Measurements from ENCODE around the gene DNTTIP2. TPM values are rescaled to one million over a fixed set of nuclear protein-coding genes. Genes with fewer than 3 reads are reported as not detected.

The DNTTIP2 gene
- total RNA-seq, 1 experiment from 2014 or later = 47.8 TPM

GRCh38 chr1:93853940-93854339 lies 25.1 kb downstream of the DNTTIP2 start:
- H3K36me3 ChIP-seq (ENCODE audit: low read depth, low read length) = no peaks in the 10 kb centered on the region
- TF ChIP-seq EZH2 (IDR thresholded peaks at IDR 0.05; ENCODE audit: low read length, unreplicated experiment) = no peak
- no peak for TF ChIP-seq CTCF (conservative IDR thresholded peaks at IDR 0.05; ENCODE audit: low read depth, low read length)
- TF ChIP-seq EZH2phosphoT487 (IDR thresholded peaks at IDR 0.05; ENCODE audit: borderline replicate concordance, low read length) = no peak
- H3K79me2 ChIP-seq (ENCODE audit: low read length) = no peaks in the 10 kb centered on the region
- H3K27me3 ChIP-seq (ENCODE audit: low read length) = no peaks in the 10 kb centered on the region
- H3K9ac ChIP-seq (ENCODE audit: low read length) = no peak overlapping the region
- no peaks in the 10 kb centered on the region for H3K9me3 ChIP-seq (ENCODE audit: low read length)
- no peaks in the 10 kb centered on the region for H4K20me1 ChIP-seq (ENCODE audit: low read length)
- DNase-seq (no peak), ATAC-seq (no peak)
- no peak overlapping the region for H3K4me2 ChIP-seq (ENCODE audit: low read length)
- H3K4me3 ChIP-seq (ENCODE audit: low read length) = no peak overlapping the region
- H3K4me1 ChIP-seq (ENCODE audit: insufficient read depth, low read length) = no peaks in the 10 kb centered on the region
- H3K9me2 ChIP-seq (replicated peaks; ENCODE audit: low read length) = no peaks in the 10 kb centered on the region
- ChIA-PET CTCF (no interaction called here), POLR2A (ENCODE audit: unreplicated experiment) (no interaction called here)
- intact Hi-C loops (cut with micrococcal nuclease) = no loop called here
- BruUV-seq (replicated peaks) = no TSS peak
- H3F3A ChIP-seq (ENCODE audit: low read length, unreplicated experiment) = no peaks in the 10 kb centered on the region
- H3K27ac ChIP-seq (ENCODE audit: low read length) = no peak overlapping the region
- no peak overlapping the region for H2AFZ ChIP-seq (ENCODE audit: low read length)

GRCh38 chr1:93851878-93852277 lies 27.1 kb downstream of the DNTTIP2 start:
- no peak overlapping the region for H3K4me2 ChIP-seq (ENCODE audit: low read length)
- H4K20me1 ChIP-seq (ENCODE audit: low read length) = no peaks in the 10 kb centered on the region
- H3K27me3 ChIP-seq (ENCODE audit: low read length) = no peaks in the 10 kb centered on the region
- no peak overlapping the region for H3K27ac ChIP-seq (ENCODE audit: low read length)
- no peaks in the 10 kb centered on the region for H3K79me2 ChIP-seq (ENCODE audit: low read length)
- H3F3A ChIP-seq (ENCODE audit: low read length, unreplicated experiment) = no peaks in the 10 kb centered on the region
- H3K9me2 ChIP-seq (replicated peaks; ENCODE audit: low read length) = no peaks in the 10 kb centered on the region
- ATAC-seq (no peak), DNase-seq (no peak)
- TF ChIP-seq CTCF (conservative IDR thresholded peaks at IDR 0.05; ENCODE audit: low read depth, low read length) = no peak
- H3K9ac ChIP-seq (ENCODE audit: low read length) = no peak overlapping the region
- ChIA-PET POLR2A (ENCODE audit: unreplicated experiment) (no interaction called here), CTCF (no interaction called here)
- no peak overlapping the region for H2AFZ ChIP-seq (ENCODE audit: low read length)
- H3K36me3 ChIP-seq (ENCODE audit: low read depth, low read length) = no peaks in the 10 kb centered on the region
- no TSS peak for BruUV-seq (replicated peaks)
- H3K4me1 ChIP-seq (ENCODE audit: insufficient read depth, low read length) = peaks cover 8% of the 10 kb centered on the region; the same call in 1 of the 2 replicates
- H3K9me3 ChIP-seq (ENCODE audit: low read length) = no peaks in the 10 kb centered on the region
- intact Hi-C loops (cut with micrococcal nuclease) = no loop called here
- no peak overlapping the region for H3K4me3 ChIP-seq (ENCODE audit: low read length)

GRCh38 chr1:93851327-93851712 lies 27.7 kb downstream of the DNTTIP2 start:
- CTCF ChIA-PET = no interaction called here
- Histone ChIP-seq H3K4me2 (ENCODE audit: low read length) (no peak overlapping the region), H3K27ac (ENCODE audit: low read length) (no peak overlapping the region), H3F3A (ENCODE audit: low read length, unreplicated experiment) (no peaks in the 10 kb centered on the region), H3K9me3 (ENCODE audit: low read length) (no peaks in the 10 kb centered on the region), H3K9ac (ENCODE audit: low read length) (no peak overlapping the region), H3K4me3 (ENCODE audit: low read length) (no peak overlapping the region), H3K36me3 (ENCODE audit: low read depth, low read length) (no peaks in the 10 kb centered on the region), H4K20me1 (ENCODE audit: low read length) (no peaks in the 10 kb centered on the region), H3K4me1 (ENCODE audit: insufficient read depth, low read length) (peaks cover 8% of the 10 kb centered on the region; the same call in 1 of the 2 replicates), H3K27me3 (ENCODE audit: low read length) (no peaks in the 10 kb centered on the region), H2AFZ (ENCODE audit: low read length) (no peak overlapping the region), H3K9me2 (replicated peaks; ENCODE audit: low read length) (no peaks in the 10 kb centered on the region), H3K79me2 (ENCODE audit: low read length) (no peaks in the 10 kb centered on the region)
- POLR2A ChIA-PET (ENCODE audit: unreplicated experiment) = no interaction called here
- intact Hi-C loops (cut with micrococcal nuclease) = no loop called here
- TF ChIP-seq EZH2 (IDR thresholded peaks at IDR 0.05; ENCODE audit: low read length, unreplicated experiment) (no peak), CTCF (conservative IDR thresholded peaks at IDR 0.05; ENCODE audit: low read depth, low read length) (no peak), EZH2phosphoT487 (IDR thresholded peaks at IDR 0.05; ENCODE audit: borderline replicate concordance, low read length) (no peak)
- no peak for DNase-seq
- ATAC-seq = no peak
- BruUV-seq (replicated peaks) = no TSS peak

Data from PC-3 (cell line).